Suppressor macrophage treated with lipopolysaccharide for 4 hours (primary cell): Measurements from ENCODE around the gene ATP11B.

ENCODE experiments used
- DNase-seq: peaks from one replicate; pipeline ENCODE4 v3.0.0-alpha.2; 2020

Gene ATP11B

GRCh38 chr3:182962166-182962565, 168.9 kb downstream of the ATP11B start:
- DNase-seq, result no peak

- no peak for DNase-seq
These were observed 170.9 kb downstream of the ATP11B start for GRCh38 chr3:182964179-182964578.

- no peak for DNase-seq
These were observed 172.6 kb downstream of the ATP11B start for GRCh38 chr3:182965861-182966366.

GRCh38 chr3:182967218-182968204, 174.2 kb downstream of the ATP11B start:
- peak; percentile 45 for DNase-seq

- peak; percentile 47 for DNase-seq
These were observed 176.0 kb downstream of the ATP11B start for GRCh38 chr3:182969277-182969676.

- DNase-seq, result no peak
These were observed 176.5 kb downstream of the ATP11B start for GRCh38 chr3:182969853-182970252.

- no peak for DNase-seq
These were observed 177.6 kb downstream of the ATP11B start for GRCh38 chr3:182970811-182971418.
